Articular chondrocyte of knee joint (primary cell): ENCODE measurements around the gene MEIKIN. TPM values are rescaled to one million over a fixed set of nuclear protein-coding genes. Genes with fewer than 3 reads are reported as not detected.

Experiments used
- total RNA-seq: library from RNA; depleted of rRNA; stranded (reverse); fragments of >200 nt; gene quantifications from 2 replicates; pipeline ENCODE4 v1.2.3, GENCODE V29; 2012

Gene MEIKIN
- not detected in 2 replicates for total RNA-seq

DNA sequence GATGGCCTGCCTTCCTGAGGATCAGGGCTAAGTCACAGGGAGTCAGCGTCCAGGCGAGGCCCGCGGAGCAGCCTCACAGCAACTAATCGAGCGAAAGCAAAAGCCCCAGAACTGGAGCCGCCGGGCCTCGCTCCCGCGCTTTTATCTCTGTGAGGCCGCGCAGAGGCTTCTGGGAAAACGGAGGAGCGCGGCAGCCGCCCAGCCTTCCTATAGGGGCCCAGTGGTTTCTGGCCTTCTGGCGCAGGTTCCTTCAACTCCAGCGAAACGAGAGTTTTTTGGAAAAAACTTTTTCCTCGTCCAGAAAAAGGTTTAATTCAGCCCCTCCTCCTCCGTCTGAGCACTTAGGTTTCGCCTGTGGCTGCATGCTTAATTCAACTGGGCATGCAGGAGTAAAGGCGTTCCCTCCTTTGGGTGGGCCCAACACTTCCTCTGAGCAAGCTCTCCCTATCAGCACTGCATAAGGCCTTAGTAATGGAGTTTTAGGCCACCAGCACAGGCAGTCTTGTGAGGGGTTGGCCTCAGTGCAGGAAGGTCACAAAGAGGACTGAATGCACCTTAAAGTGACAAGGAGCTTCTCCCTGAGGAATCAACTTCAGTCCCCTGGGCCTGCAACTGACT lies at the start of gene MEIKIN:
Gene MEIKIN, minus strand, starts transcription at position 113 of the 618 bp plus-strand sequence. CDS start 158 bp downstream, outside the sequence.

DNA sequence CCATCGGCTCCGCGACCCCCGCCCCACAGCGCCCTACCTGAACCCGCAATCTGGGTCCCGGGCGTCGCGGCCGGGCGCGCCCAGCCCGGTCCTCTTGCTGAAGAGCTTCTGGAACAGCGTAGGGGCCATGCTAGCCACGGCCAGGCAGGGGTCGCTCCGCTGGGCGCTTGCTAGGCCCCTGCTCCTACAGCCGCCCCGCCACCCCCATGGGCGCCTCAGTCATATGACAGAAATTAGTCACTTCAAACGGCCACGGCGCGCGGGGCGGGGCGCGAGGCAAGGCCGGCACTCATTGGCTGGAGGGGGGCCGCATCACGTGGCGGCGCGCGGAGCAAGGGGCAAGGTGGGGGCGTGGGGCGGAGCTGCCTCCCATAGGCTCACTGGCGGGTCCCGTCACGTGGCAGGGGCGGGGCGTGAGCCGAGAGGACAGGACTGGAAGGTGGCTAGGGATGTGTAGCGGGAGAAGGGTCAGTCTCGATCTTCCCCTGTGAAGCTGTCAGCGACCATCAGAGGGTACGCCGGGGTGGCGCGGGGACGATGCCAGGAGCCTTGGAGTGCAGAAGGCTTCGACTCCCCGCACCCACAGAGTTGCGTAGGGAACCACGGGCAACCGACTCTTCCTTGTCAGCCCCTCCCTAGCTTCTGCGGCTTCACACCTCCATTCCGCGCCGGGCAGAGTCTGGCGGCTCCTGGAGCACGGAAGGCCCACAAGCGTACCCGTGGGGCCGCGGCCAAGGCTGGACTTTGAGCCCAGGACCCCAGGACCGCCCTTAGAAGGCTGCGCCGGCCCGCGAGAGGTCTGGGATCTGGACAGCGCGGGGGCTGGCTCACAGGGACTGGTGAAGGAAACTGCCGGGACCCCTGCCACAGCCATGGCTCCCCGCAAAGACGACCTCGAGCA lies 148.4 kb downstream of the MEIKIN start, which contains the start of gene FNIP1:
Gene FNIP1, minus strand, starts transcription at position 225 of the 901 bp plus-strand sequence. Its CDS starts 96 bp downstream, at position 129.

Other genes starting within 250 kb of the MEIKIN start
- 106 and 111 TPM in 2 replicates for gene FNIP1, start 148.6 kb downstream of the MEIKIN start, total RNA-seq
- gene ACSL6, start 66.0 kb upstream of the MEIKIN start, total RNA-seq: 0.32 TPM in 1 of 2 replicates, not detected in the other
- not detected in 2 replicates for gene IL3, start 115.0 kb upstream of the MEIKIN start, total RNA-seq
- gene CSF2, start 128.1 kb upstream of the MEIKIN start, total RNA-seq: not detected in 2 replicates